Measurements from ENCODE around the gene ACSL4.
"Not testable (repeated sequence)": the region's sequence is repeated elsewhere in the genome, so short reads cannot be mapped to it uniquely, and the experiment has no call there.

Gene ACSL4

DNA sequence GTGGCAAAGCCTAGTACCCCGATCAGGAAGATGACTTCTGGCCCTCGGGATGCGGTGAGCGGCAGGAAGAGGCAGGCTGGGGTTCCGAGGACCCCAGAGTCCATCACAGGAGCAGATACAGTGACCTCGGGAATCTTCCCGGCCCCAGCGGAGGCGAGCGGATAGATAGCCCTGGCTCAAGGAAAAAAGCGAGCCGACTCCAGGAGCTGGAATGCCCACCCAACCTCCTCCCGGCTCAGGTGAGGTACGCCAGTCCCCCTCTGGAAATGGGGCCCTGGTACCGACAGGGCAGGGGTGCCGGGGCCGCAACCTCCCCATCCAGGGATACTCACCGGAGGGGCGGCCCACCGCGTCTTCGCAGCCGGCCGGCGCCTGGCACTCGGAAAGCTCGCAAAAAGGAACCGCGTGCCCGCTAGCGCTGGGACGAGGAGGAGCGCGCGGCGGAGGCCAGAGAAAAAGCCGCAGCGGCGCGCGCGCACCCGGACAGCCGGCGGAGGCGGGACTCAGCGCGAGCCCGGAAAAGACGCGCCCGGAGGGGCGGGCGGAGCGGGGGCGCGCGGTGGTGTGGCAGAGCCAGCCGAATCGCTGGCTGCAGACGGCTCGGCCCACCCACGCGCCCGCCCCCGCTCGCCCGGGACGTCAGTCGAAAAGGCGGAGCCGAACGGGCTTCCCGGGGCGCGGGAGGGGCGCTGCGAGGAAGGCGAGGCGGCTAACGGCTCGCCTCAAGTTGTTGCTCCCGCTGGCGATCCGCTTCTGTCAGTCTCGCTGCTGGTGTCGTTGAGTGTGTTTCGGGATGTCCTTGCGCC lies at the start of gene ACSL4:
ACSL4 (minus strand) TSS at position 451 of the 806 bp plus-strand sequence. CDS start 49,894 bp downstream, outside the sequence.
- peak; percentile 73 for DNase-seq (ENCODE audit: low spot score)
- FAIRE-seq, result no peak

DNA sequence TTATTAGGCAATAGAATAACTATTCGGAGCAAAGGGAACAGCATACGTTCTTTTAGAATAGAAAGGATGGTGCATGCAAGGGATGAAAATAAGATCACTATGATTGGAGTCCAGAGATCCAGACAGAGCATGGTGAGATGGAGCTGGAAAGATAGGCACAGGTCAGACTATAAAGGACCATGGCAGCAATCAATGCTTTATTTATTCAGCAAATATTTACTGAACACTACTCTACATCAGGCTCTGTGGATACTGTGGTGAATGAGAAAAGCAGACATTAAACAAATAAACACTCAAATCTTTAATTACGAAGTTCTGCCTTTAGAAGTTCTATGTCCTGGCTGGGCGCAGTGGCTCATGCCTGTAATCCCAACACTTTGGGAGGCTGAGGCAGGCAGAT lies 44.7 kb upstream of the ACSL4 start:
- DNase-seq (ENCODE audit: low spot score) (no peak), FAIRE-seq (no peak)

DNA sequence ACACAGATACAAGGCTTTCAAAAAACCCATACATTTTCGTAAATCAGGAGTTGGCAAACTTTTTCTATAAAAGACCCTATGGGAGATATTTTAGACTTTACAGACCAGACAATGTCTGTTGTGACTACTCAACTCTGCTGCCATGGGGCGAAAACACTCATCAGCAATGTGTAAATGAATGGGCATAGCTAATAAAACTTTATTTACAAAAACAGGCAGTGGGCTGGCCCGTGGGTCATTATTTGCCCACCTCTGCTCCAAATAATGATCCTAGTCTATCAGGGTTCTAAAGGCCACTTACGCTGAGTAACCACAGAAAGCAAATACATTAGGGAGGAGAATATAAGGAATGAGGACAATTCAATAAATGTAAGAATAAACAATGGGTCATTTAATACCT lies 43.9 kb upstream of the ACSL4 start:
- FAIRE-seq, result no peak
- no peak for DNase-seq (ENCODE audit: low spot score)

DNA sequence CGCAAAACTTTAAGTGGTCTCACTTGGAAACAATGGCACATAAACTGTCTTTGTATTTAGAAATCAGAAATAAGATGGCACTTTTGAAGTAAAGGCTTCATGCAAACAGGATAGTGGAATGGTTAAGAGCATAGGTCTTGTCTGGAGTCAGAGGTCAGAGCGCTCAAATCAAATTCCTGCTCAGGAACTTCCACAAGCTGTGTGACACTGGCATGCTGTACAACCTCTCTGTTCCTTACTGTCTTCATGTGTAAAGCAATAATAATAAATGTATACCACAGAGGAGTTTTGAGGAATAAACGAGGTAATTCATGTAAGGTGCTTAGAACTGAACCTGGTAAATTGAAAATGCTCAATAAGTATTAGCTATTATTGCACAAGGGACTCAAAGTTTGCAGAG lies 43.4 kb upstream of the ACSL4 start:
- DNase-seq (ENCODE audit: low spot score), result no peak
- no peak for FAIRE-seq

DNA sequence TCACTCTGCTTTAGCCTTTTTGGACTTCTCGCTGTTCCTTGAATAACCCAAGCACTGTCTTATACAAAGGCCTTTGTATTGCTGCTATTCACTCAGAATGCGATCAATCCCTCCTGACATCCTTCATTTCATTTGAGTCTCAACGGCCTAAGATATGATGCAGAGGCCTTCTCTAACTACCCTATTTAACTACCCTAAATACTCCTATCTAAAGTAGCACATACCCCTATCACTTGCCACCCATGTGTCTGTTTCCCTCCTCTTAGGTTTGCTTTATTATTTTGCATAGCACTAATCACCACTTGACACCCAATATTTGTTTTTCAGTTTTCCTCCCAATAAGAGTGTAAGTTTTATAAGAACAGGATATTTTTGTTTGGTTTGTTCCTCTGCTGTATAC lies 42.3 kb upstream of the ACSL4 start:
- DNase-seq (ENCODE audit: low spot score), result no peak
- no peak for FAIRE-seq

DNA sequence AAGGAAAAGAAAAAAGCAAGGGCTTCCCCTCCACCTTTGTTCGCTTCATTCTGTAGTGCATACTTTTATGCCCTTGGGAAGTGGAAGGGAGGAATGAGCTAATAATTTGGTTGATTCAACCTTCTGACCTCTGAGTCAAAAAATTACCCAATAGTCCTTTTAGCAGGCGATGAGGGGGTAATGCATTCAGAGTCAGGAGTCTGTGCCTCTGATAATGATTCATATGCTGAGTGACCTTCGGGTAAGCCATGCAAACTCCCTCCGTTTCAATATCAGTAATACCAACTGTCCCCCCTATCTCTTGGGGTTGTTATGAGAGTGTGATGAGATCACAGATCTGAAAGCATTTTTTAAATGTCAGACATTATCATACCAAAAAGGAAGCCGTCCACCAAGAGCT lies 41.6 kb upstream of the ACSL4 start:
- FAIRE-seq, result no peak
- peak; percentile 1 for DNase-seq (ENCODE audit: low spot score)

DNA sequence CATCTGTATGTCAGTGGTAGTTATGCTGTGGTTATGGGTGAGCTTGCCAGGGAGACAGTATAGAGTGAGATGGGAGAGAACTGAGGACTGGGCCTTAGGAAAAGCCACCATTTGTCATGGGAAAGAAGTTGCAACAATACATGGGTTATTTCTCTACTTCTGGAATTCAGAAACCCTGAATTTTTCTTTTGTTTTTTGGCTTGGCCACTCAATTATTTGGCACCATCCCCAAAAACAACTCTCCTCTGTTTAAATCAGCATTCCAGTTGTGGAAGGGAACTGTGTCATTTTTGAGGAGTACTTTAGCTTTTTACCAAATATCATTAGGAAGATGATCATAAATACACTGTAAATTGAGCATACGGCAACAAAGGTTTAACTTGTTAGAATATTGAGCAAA lies 41.1 kb upstream of the ACSL4 start:
- FAIRE-seq (no peak), DNase-seq (ENCODE audit: low spot score) (no peak)

DNA sequence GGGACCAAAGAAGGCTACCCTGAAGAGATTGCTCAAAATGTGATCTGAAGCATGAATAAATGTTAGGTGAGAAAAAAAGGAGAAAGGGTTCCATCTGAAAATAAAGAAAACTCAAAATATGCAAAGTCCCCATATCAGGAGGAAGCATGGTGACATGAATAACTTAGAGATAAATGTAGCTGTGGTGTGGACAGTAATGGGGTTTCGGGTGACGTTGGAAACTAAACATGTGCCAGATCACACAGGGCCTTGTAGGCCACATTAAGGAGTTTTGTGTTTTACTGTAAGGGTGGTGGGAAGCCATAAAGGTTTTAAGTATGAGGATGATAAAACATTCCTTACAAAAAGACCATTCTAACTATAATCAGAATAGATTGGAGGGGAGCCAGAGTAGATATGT lies 40.3 kb upstream of the ACSL4 start:
- DNase-seq (ENCODE audit: low spot score) (no peak), FAIRE-seq (no peak)

DNA sequence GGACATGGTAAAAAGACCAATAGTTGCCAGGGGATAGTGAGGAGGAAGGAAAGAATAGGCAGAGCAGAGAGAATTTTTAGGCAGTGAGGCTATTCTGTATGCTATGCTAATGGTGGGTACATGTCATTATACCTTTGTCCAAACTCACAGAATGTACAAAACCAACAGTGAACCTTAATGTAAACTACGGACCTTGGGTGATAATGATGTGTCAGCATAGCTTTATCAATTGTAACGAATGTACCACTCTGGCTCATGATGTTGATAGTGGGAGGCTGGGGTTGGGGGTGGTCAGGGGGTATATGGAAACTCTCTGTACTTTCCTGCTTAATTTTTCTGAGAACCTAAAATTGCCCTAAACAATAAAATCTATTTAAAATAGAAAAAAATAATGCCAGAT lies 37.7 kb upstream of the ACSL4 start:
- DNase-seq (ENCODE audit: low spot score) (no peak), FAIRE-seq (no peak)

DNA sequence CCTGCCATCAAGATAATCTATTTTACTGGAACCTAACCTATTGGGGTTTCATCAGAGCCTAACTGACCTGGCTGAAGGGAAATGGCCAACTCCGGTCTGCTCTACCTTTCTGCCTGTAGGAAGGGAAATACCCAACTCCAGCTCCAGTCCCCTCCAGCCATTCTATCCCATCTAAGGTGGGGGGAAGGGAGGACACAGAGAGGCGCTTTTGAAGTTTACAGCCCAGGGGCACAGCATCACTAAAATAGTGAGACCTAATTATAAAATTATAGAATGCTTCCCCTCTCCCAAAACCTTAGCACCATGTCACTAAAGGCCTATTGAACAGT lies 27.8 kb upstream of the ACSL4 start:
- DNase-seq (ENCODE audit: low spot score) (no peak), FAIRE-seq (no peak)

DNA sequence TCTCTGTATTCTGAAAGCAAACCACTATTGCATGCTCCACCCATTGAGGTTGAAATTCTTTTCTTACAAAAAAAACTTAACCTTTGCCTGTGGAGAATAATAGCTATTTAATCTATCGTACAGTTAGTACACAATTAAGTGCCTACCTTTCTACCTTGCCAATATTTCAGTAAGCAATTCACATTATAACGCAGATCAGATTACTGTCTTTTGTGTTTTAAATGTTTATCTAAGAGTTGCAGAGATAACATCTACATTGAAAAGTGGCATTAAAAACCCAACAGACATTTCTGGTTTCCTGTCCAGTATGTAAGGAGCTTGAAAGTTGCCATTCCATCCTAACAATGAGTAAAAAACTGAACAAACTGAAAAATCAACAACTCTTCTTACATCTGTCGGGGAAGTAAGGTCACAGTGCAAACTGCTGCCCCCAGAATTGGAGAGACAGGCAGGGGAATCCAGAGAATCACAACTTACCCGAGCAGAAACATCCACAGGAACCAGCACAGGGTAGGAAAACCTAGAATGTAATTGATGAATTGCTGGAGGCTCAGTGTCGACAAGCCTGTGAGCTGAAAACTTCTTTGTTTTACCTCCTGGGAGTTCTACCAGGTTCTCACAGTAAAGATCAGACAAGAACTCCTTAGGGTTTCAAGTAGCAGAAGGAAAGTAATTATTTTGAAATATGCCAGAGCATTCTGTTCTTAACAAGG lies 27.3 kb upstream of the ACSL4 start:
- no peak for FAIRE-seq
- no peak for DNase-seq (ENCODE audit: low spot score)

DNA sequence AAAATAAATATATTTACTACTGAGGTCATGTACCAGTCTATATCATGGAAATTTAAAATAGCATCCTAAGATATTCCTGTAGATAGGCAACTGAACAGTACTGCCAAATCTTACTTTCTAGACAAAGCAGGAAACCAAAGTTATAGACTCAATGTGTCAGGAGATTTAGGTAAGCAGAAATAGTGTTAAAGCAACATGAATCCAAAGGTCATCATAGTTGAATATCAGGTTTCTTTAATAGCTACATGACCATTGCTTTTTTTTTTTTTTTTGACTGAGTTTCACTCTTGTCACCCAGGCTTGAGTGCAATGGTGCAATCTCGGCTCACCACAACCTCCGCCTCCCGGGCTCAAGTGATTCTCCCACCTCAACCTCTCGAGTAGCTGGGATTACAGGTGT lies 20.2 kb upstream of the ACSL4 start:
- DNase-seq (ENCODE audit: low spot score), result no peak
- FAIRE-seq, result no peak

DNA sequence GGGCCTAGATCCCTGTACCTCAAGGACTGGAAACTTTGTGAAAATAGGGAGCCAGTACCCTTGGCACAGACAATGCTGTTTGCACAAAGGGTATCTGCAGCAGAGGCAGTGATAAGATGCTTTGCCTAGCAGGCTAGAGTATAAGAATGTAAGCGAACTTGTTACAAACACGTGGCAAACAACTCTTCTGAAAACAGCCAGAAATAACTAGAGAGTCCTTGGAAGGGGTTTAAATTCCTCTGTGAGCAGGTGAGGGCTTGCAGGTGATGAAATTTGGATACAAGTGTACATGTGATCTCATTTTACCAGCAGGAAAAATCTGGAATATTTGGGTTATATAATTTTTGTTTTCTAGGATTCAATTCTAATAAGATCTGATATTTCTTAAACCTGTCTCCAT lies 18.6 kb upstream of the ACSL4 start:
- FAIRE-seq (no peak), DNase-seq (ENCODE audit: low spot score) (no peak)

DNA sequence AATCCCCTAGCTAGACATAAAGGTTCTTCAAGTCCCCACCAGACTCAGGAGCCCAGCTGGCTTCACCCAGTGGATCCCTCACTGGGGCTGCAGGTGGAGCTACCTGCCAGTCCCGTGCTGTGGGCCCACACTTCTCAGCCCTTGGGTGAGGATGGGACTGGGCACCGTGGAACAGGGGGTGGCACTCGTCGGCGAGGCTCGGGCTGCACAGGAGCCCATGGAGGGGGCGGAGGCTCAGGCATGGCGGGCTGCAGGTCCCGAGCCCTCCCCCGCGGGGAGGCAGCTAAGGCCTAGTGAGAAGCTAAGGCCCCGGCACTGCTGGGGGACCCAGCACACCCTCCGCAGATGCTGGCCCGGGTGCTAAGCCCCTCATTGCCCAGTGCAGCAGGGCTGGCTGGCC lies 16.1 kb upstream of the ACSL4 start:
- DNase-seq (ENCODE audit: low spot score) (no peak), FAIRE-seq (no peak)

DNA sequence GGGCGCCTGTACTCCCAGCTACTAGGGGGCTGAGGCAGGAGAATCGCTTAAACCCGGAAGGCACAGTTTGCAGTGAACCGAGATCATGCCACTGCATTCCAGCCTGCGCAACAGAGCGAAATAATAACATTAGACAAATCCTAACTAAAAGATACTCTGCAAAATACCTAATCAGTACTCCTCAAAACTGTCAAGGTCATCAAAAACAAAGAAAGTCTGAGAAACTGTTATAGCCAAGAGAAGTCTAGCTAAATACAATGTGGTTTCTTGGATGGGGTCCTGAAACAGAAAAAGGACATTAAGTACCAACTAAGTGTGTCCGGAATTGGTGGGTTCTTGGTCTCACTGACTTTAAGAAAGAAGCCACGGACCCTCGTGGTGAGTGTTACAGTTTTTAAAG lies 14.6 kb upstream of the ACSL4 start:
- FAIRE-seq (no peak), DNase-seq (ENCODE audit: low spot score) (no peak)

DNA sequence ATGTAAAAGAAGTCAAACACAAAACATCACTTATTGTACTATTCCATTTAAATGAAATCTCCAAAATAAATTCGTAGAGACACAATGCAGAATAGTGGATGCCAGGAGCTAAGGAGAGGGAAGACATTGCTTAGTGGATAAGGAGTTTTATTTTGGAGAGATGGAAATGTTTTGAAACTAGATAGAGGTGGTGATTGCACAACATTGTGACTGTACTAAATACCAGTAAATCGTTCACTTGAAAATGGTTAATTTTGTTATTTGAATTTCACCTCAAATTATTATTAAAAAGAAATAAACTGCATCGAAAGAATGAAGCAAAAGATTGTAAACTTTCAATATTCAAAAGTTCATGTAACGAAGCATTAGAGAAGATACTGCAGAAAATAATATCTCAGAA lies 9.7 kb upstream of the ACSL4 start:
- FAIRE-seq (no peak), DNase-seq (ENCODE audit: low spot score) (no peak)

DNA sequence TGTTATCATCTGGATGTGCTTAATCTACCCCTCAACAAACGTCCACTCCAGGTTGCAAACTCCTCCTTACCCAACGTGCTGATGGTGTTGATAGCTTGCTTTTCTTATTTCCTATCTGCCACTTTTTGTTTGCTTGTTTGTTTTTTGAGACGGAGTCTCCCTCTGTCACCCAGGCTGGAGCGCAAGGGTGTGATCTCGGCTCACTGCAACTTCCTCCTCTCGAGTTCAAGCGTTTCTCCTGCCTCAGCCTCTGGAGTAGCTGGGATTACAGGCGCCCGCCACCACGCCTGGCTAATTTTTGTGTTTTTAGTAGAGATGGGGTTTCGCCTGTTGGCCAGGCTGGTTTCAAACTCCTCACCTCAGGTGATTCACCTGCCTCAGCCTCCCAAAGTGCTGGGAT lies 7.8 kb upstream of the ACSL4 start:
- FAIRE-seq, result not testable (repeated sequence)

DNA sequence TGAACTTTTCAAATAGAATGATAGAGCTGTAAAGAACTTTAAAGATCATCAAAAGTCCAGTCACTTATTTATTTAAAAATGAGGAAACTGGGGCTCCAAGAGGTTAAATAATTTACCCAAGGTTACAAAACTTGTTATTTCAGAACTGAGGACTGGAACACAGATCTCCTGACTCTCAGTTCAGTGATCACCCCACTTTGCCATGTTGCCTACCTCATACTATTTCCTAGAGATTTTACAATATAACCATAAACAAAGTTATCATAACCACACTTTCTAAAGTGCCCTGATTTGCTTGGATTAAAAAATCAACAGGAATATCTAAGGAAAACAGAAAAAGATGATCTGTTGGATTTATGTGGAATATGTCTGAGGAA lies 7.4 kb upstream of the ACSL4 start:
- FAIRE-seq, result no peak
- no peak for DNase-seq (ENCODE audit: low spot score)

More for the DNA sequence above, 7.8 kb upstream of the ACSL4 start:
- not testable (repeated sequence) for DNase-seq (ENCODE audit: low spot score)

DNA sequence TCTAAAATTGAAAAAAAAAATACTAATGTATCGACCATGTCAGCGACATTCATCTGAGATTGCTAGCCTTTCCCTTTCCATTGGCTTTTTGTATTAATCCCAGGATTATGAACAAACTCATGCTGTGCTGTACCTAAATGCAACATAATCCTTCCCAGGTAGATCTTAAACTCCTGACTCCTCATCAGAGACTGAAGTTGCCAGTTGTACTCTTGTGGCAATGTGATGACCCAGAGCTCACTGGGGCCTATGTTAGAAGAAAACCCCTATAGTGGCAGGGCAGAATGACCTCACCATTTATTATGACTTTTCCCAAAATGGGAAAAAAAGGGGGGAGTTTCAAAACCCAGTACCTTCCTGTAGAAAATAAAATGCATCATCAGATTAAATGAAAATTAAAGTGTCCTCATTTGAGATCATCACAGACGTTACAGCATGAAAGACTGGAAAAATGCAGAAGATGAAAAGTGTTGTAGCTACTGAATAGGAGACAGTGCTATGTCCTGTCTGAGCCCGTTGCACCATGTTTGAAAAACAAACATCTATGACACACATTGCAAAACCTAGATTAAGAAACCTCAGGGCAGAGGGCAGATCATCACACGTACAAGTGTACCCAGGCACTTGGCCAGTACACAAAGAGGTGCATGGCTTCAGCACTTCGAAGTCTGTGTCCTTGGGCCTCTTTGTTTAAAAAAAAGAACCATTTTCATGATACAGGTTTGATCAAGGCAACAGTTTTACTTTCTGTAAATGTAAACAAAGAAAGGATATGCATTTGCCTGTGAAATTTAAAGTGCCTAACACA lies 6.8 kb upstream of the ACSL4 start:
- DNase-seq (ENCODE audit: low spot score), result no peak
- no peak for FAIRE-seq

DNA sequence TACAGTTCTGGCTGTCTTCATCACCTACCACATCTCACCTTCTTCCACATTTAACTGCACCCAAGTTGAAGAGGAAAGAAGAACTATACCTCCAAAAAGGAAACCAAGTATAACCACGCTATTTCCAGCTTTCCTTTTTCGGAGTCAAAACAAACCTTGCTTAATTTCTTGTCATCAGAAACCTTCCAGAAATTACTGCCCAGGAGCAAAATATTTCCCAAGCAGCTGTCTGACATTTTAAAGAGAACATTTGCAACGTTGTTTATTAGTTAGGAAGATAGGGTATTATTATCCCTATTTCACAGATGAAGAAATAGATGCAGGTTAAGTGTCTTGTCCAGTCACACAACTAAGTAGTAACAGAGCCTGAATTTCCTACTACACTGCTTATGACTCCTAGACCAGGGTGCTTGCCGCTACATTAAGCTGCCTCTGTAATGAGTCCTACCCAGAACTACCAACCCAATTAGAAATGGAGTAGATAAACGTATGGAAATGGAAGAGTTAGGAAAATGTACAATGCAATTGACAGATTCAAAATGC lies 2.2 kb upstream of the ACSL4 start:
- no peak for FAIRE-seq
- no peak for DNase-seq (ENCODE audit: low spot score)

DNA sequence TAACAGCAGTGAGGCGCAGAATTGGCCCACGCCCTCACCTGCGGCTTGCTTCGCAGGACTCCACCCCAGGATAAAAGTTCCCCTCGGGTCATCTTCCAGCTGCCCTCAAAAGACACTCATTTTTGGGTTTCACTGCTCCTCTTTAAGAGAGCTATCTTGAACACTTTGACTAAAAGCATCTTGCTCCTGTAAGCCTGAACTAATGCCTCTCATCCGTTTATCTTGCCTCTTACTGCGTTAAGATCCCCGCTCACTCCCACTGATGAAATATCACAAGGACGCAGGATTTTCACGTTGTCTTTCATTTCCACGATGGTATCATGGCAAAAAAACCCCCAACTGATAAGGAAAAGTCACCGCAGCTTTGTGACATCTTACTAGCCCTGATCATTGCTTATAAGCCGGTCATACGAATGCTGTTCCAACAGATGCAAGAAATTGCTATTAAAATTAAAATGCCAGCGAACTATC lies 591 bp upstream of the ACSL4 start:
- FAIRE-seq (no peak), DNase-seq (ENCODE audit: low spot score) (no peak)
